ENCODE measurements around the gene TRIM60.

- no peak for TF ChIP-seq CTCF (tag by site-specific recombination; IDR thresholded peaks at IDR 0.05)
- TF ChIP-seq ZNF639 (tag by site-specific recombination; IDR thresholded peaks at IDR 0.05) = no peak
Measured at GRCh38 chr4:165059386-165059785, 27.6 kb downstream of the TRIM60 start.
